ENCODE measurements around the gene ZCRB1. TPM values are rescaled to one million over a fixed set of nuclear protein-coding genes. Genes with fewer than 3 reads are reported as not detected.

ZCRB1 gene, protein sequence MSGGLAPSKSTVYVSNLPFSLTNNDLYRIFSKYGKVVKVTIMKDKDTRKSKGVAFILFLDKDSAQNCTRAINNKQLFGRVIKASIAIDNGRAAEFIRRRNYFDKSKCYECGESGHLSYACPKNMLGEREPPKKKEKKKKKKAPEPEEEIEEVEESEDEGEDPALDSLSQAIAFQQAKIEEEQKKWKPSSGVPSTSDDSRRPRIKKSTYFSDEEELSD
- total RNA-seq (ENCODE audit: low replicate concordance) = 40.1 and 130 TPM in 2 replicates

DNA sequence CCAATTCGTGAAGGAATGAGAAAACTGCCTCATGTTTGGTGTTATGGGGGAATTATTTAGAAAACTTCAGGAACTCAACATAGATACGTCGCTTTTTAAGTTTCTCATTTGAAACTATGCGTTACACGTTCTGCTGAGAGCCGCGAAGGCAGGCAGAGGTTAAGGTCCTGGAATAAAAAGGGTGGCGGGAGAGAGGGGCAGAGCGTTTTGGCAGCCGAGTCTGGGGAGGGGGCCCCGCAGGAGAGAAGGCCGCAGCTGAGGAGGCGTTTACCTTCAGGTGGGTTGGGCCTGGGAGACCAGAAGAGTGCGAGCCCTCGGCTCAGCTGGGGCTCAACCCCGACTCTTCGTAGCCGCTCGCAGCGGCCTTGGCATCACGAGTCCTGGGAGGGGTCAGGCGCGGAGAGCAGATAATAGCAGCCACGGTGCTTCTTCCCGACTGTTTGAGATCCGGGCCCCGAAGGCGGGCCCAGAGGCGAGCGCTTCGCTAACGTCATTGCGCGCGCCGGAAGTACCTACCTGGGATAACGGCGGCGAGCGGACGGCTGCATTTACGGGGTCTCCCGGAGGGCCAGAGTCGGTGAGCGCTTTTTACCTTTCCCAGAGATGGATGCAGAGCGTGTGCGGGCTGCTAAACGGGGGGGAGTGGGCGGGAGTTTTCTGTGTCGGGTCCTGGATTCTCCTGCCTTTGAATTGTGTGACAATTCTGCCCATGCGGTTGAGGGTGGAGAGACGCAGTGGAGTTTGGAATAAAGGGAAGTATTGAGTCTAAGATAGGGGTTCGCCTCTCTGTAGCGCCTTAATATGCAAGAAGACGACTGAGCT, at the start of gene ZCRB1, which contains the start of gene PPHLN1:
Gene ZCRB1, minus strand, starts transcription at position 442 of the 822 bp plus-strand sequence. CDS start 1,992 bp downstream, outside the sequence.
Gene PPHLN1, plus strand, starts transcription at position 515 of the 822 bp plus-strand sequence. CDS start 9,736 bp downstream, outside the sequence.
- TF ChIP-seq, protein P1, sequence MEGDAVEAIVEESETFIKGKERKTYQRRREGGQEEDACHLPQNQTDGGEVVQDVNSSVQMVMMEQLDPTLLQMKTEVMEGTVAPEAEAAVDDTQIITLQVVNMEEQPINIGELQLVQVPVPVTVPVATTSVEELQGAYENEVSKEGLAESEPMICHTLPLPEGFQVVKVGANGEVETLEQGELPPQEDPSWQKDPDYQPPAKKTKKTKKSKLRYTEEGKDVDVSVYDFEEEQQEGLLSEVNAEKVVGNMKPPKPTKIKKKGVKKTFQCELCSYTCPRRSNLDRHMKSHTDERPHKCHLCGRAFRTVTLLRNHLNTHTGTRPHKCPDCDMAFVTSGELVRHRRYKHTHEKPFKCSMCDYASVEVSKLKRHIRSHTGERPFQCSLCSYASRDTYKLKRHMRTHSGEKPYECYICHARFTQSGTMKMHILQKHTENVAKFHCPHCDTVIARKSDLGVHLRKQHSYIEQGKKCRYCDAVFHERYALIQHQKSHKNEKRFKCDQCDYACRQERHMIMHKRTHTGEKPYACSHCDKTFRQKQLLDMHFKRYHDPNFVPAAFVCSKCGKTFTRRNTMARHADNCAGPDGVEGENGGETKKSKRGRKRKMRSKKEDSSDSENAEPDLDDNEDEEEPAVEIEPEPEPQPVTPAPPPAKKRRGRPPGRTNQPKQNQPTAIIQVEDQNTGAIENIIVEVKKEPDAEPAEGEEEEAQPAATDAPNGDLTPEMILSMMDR (IDR thresholded peaks at IDR 0.05; ENCODE audit: insufficient read depth, low read length) = no peak
- peak; percentile 73 for DNase-seq (ENCODE audit: low read depth)
- peak within 1 kb of the TSS; percentile 80 for H3K4me3 ChIP-seq (ENCODE audit: low read depth, low read length)

DNA sequence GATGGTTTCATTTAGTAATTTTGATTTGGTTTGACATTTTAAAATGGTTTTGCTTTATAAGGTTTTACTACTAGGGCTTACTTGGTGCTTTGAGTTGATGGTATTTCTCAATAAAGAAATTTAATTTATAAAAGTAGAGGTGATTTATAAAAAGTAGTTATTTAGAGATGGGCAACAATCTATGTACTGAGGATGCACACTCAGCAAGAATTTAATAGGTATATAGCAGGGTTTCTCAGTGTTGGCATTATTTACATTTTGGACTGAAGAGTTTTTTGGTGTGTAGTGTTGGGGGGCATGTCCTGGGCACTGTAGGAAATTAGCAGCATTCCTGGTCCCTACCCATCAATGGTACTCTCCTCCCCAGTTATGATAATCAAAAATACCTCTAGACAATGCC, 47.8 kb upstream of the ZCRB1 start:
- DNase-seq (ENCODE audit: low read depth) = no peak
- TF ChIP-seq, protein P1 (IDR thresholded peaks at IDR 0.05; ENCODE audit: insufficient read depth, low read length) = no peak
- H3K4me3 ChIP-seq (ENCODE audit: low read depth, low read length) = no peak overlapping the region

DNA sequence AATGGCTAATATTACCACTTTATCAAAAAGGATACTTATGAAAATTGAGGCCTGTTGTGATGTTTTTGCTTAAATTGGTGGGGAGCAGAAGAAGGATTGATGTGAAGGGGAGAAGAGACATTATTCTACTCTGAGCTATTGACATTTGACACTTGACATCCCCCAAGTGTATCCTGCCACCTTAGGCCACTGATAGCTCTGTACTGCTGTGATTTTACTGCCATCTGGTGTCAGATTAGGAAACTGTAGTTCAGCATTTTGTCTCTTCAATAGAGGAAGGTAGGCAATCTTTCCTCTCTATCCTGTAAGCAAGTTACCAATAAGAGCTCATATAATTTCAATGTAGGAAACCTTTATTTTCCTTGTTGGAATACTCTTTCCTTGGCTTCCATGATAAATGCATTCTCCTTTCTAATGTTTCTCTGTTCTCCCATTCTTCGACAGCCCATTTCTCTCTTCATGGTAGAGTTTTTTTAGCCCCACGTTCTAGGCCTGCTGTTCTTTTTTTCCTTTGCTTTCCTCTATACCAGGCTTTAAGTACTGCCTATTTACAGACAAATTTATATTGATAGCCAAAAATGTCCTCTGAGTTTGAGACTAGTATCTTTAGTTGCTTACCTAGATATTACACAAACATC, 46.4 kb upstream of the ZCRB1 start:
- peak; percentile 56 for DNase-seq (ENCODE audit: low read depth)
- TF ChIP-seq, protein P1 (IDR thresholded peaks at IDR 0.05; ENCODE audit: insufficient read depth, low read length) = peak; percentile 85
- H3K4me3 ChIP-seq (ENCODE audit: low read depth, low read length) = no peak overlapping the region

DNA sequence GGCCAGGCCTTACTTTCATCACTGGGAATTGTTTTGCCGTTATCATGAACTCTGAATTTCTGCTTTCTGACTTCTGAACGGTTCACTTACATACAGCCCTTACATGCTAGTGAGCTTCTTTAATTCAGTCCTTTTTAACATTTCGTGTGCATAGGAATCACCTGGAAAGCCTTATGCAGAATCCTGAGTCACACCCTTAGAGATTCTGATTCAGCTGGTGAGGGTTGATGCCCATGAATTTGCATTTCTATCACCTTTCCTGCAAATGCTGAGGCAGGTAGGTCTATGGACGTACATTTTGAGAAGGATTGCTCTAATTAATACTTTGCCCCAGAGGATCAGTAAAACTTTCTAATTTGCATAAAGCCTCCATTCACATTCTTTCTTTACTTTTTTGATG, 44.1 kb upstream of the ZCRB1 start:
- DNase-seq (ENCODE audit: low read depth) = no peak
- no peak overlapping the region for H3K4me3 ChIP-seq (ENCODE audit: low read depth, low read length)
- TF ChIP-seq, protein P1 (IDR thresholded peaks at IDR 0.05; ENCODE audit: insufficient read depth, low read length) = no peak

DNA sequence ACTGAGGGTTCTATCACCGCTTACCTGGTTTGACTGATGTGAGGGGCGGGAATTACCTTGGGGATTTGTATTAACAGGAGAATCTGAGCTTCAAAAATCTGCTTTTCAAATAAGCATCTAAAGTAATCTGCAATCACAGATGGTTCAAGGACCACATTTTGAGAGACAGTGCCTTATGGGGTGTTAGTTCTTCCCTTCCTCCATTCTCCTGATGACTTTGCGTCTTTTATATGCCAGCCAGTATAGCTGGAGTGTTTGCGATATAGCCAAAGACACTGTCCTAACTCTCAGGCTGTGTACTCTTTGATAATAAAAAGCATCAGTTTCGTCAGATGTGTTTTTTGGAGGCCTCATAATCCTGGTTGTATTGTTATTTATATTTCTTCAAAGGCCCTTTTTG, 39.6 kb upstream of the ZCRB1 start:
- DNase-seq (ENCODE audit: low read depth) = no peak
- TF ChIP-seq, protein P1 (IDR thresholded peaks at IDR 0.05; ENCODE audit: insufficient read depth, low read length) = no peak
- no peak overlapping the region for H3K4me3 ChIP-seq (ENCODE audit: low read depth, low read length)

DNA sequence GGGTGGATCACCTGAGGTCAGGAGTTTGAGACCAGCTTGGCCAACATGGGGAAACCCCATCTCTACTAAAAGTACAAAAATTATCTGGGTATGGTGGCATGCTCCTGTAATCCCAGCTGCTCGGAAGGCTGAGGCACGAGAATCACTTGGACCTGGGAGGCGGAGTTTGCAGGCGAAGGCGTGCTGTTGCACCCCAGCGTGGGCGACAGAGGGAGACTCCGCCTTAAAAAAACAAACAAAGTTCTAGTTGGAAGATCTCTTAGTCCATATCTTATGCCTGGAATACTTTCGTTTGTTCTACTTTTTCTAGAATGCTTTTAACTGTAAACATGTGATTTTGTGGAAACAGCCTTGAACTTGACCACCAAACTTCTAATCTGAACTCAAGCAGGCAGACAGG, 38.8 kb upstream of the ZCRB1 start:
- no peak for DNase-seq (ENCODE audit: low read depth)
- H3K4me3 ChIP-seq (ENCODE audit: low read depth, low read length) = no peak overlapping the region
- TF ChIP-seq, protein P1 (IDR thresholded peaks at IDR 0.05; ENCODE audit: insufficient read depth, low read length) = no peak
